ENCODE measurements around the gene MTRF1.
"Not testable (repeated sequence)": the region's sequence is repeated elsewhere in the genome, so short reads cannot be mapped to it uniquely, and the experiment has no call there.

The MTRF1 gene

GRCh38 chr13:41179593-41180250 is 83.7 kb downstream of the MTRF1 start:
- Histone ChIP-seq H3K36me3 (ENCODE audit: control insufficient read depth in 1 of 2, insufficient read depth in 2 of 2, low read length in 2 of 2) (no peaks in the 10 kb centered on the region), H3K4me3 (ENCODE audit: low read depth in 1 of 2, low read length in 2 of 2) (no peak overlapping the region), H3K27ac (ENCODE audit: low read depth, low read length) (no peak overlapping the region), H3K27me3 (ENCODE audit: control insufficient read depth in 1 of 2, insufficient read depth in 2 of 2, low read length in 2 of 2) (no peaks in the 10 kb centered on the region), H3K9me3 (ENCODE audit: control insufficient read depth in 1 of 2, low read length in 2 of 2) (peaks cover 3% of the 10 kb centered on the region in 2 donors), H3K4me1 (ENCODE audit: control insufficient read depth in 1 of 2, insufficient read depth in 2 of 2, low read length in 2 of 2) (no peaks in the 10 kb centered on the region), H3K9ac (ENCODE audit: low read depth in 1 of 2, low read length in 2 of 2) (no peak overlapping the region)

DNA sequence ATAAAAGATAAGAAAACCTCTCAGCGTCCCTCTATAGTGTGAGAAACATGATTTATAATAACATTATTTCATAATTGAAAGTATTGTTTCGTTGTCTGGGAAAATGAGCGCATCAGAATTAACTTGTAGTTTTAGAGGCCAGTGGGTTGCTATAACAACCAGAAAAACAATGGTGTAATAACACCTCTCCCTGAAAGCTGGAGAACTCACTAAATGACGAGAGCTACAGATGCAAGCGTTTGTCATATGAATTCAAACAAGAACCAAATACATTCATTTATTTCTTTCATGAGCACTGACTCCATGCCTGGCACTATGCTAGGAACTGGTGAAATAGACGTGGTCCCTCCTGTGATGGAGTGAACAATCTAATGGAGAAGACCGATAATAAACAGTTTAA is 85.3 kb downstream of the MTRF1 start:
- Histone ChIP-seq H3K4me3 (ENCODE audit: low read depth in 1 of 2, low read length in 2 of 2) (no peak overlapping the region), H3K27ac (ENCODE audit: low read depth, low read length) (no peak overlapping the region), H3K9me3 (ENCODE audit: control insufficient read depth in 1 of 2, low read length in 2 of 2) (peaks cover 7% of the 10 kb centered on the region in 2 donors), H3K36me3 (ENCODE audit: control insufficient read depth in 1 of 2, insufficient read depth in 2 of 2, low read length in 2 of 2) (no peaks in the 10 kb centered on the region), H3K4me1 (ENCODE audit: control insufficient read depth in 1 of 2, insufficient read depth in 2 of 2, low read length in 2 of 2) (no peaks in the 10 kb centered on the region), H3K27me3 (ENCODE audit: control insufficient read depth in 1 of 2, insufficient read depth in 2 of 2, low read length in 2 of 2) (no peaks in the 10 kb centered on the region), H3K9ac (ENCODE audit: low read depth in 1 of 2, low read length in 2 of 2) (no peak overlapping the region)

DNA sequence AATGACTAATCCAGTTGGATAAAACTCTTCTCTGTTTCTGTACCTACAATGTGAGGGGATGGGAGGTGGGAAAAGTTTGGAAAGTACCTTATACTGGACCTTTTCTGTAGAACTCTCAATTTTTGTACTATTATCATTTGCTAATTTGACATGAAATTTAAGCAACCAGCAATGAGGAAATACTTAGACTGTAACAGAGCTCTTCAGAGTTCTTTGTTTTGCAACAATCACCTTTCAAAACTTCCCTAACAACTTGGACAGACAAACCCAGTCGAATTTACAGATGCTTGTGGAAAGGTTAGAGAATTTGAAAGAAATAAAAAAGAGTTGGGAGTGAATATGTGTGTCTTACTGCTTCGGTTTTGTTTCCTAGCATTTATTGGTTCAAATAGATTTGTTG is 85.8 kb downstream of the MTRF1 start:
- Histone ChIP-seq H3K9me3 (ENCODE audit: control insufficient read depth in 1 of 2, low read length in 2 of 2) (peaks cover 7% of the 10 kb centered on the region in 2 donors), H3K4me3 (ENCODE audit: low read depth in 1 of 2, low read length in 2 of 2) (no peak overlapping the region), H3K27me3 (ENCODE audit: control insufficient read depth in 1 of 2, insufficient read depth in 2 of 2, low read length in 2 of 2) (no peaks in the 10 kb centered on the region), H3K27ac (ENCODE audit: low read depth, low read length) (no peak overlapping the region), H3K4me1 (ENCODE audit: control insufficient read depth in 1 of 2, insufficient read depth in 2 of 2, low read length in 2 of 2) (no peaks in the 10 kb centered on the region), H3K36me3 (ENCODE audit: control insufficient read depth in 1 of 2, insufficient read depth in 2 of 2, low read length in 2 of 2) (no peaks in the 10 kb centered on the region), H3K9ac (ENCODE audit: low read depth in 1 of 2, low read length in 2 of 2) (no peak overlapping the region)

- H3K9ac ChIP-seq (ENCODE audit: low read depth in 1 of 2, low read length in 2 of 2); H3K4me3 ChIP-seq (ENCODE audit: low read depth in 1 of 2, low read length in 2 of 2); H3K9me3 ChIP-seq (ENCODE audit: control insufficient read depth in 1 of 2, low read length in 2 of 2); H3K27me3 ChIP-seq (ENCODE audit: control insufficient read depth in 1 of 2, insufficient read depth in 2 of 2, low read length in 2 of 2); H3K36me3 ChIP-seq (ENCODE audit: control insufficient read depth in 1 of 2, insufficient read depth in 2 of 2, low read length in 2 of 2); H3K4me1 ChIP-seq (ENCODE audit: control insufficient read depth in 1 of 2, insufficient read depth in 2 of 2, low read length in 2 of 2); H3K27ac ChIP-seq (ENCODE audit: low read depth, low read length): not testable (repeated sequence)
Observed at GRCh38 chr13:41175576-41175975, 87.8 kb downstream of the MTRF1 start.
